ENCODE measurements around the gene PRKCB. TPM values are rescaled to one million over a fixed set of nuclear protein-coding genes. Genes with fewer than 3 reads are reported as not detected.

Gene PRKCB
- total and polyA plus RNA-seq, 7 donors: 0.13 to 1.5 (median 0.83) TPM

DNA sequence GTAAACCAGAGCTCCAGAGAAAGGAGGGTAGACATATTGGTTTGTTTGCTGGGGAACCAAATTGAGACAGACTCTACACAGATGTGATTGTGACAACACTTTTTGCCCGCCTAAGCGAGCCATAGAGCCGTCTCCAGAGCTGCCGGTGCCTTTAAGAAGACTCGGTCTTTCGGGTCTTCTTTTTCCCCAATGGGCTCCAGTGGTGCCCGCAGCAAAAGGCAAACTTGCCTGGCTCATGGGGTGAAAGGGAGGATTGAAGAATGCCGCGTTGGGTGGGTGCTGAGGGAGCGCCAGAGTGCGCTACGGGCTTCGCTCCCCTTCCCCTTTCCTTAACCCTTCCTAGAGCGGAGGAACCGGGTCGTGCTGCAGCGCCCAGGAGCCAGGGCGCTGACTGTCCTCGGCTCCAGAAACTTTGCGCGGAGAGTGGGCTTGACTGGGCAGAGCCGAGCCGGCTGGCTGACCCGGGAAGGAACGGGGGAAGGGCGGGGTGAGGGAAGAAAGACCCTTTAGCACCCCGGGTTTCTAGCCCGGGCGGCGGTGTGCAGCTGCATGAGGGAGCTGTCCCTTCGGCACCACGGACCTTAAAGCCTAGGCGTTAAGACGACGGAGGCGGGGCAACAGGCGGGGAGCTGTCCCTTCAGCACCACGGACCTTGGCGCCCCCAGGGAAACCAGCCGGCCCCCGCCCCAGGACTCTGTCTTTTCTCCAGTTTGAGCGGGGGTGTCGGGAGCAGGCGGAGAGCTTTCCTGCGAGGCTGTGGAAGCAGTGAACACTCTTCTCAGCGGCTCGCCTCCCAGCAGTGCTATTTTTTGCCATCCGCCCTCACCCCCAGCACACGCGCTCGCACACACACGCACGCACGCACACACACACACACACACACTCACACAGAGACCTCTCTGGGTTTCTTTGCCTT is 419.9 kb downstream of the PRKCB start, which contains the start of gene CACNG3:
TSS of gene CACNG3 (plus strand) at position 880 of the 916 bp plus-strand sequence. CDS start 420 bp downstream, outside the sequence.
- no peak for ATAC-seq
- 1 to 4% (median 2%) methylated on average over 53 to 54 of the region's 54 CpGs for WGBS, 3 donors

DNA sequence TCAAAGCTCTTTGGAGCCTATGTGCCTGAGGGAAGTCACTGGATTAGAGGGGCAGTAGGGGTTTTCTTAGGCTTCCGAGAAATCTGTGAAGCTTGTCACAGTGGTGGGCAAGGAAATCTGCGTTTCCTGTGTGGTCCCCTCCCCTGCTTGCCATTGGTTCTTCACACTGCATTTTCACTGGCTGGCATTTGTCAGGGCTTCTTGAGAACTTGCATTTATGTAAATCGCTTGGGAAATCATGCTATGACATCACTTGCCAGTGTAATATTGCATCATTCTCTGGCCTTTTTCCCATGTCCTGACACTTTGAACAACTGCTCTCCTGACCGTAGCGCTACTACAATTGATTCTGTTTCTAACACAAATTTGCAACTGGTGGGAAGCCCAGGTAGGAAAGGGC is 422.2 kb downstream of the PRKCB start:
- intact Hi-C loops (cut with DNase I): no loop called here
- TF ChIP-seq, protein P1, sequence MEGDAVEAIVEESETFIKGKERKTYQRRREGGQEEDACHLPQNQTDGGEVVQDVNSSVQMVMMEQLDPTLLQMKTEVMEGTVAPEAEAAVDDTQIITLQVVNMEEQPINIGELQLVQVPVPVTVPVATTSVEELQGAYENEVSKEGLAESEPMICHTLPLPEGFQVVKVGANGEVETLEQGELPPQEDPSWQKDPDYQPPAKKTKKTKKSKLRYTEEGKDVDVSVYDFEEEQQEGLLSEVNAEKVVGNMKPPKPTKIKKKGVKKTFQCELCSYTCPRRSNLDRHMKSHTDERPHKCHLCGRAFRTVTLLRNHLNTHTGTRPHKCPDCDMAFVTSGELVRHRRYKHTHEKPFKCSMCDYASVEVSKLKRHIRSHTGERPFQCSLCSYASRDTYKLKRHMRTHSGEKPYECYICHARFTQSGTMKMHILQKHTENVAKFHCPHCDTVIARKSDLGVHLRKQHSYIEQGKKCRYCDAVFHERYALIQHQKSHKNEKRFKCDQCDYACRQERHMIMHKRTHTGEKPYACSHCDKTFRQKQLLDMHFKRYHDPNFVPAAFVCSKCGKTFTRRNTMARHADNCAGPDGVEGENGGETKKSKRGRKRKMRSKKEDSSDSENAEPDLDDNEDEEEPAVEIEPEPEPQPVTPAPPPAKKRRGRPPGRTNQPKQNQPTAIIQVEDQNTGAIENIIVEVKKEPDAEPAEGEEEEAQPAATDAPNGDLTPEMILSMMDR (IDR thresholded peaks at IDR 0.05): no peak
- no peak overlapping the region for H3K27ac ChIP-seq
- WGBS, 3 donors: 48 to 55% (median 48%) methylated on average over 5 of the region's 5 CpGs
- H3K36me3 ChIP-seq (ENCODE audit: insufficient read depth in 1 of 2, low read depth in 1 of 2): no peaks in the 10 kb centered on the region
- DNase-seq: no peak
- no peaks in the 10 kb centered on the region for H3K4me1 ChIP-seq
- H3K27me3 ChIP-seq (ENCODE audit: insufficient read depth in 3 of 3, low read length in 2 of 3): peaks cover 2 to 5% (median 3%) of the 10 kb centered on the region in 3 donors
- no peak overlapping the region for H3K4me3 ChIP-seq
- no peaks in the 10 kb centered on the region for H3K9me3 ChIP-seq
- no peak for ATAC-seq

More for the DNA sequence above, 419.9 kb downstream of the PRKCB start, which contains the start of gene CACNG3:
- no peaks in the 10 kb centered on the region for H3K9me3 ChIP-seq
- peaks cover 2 to 5% (median 3%) of the 10 kb centered on the region in 3 donors for H3K27me3 ChIP-seq (ENCODE audit: insufficient read depth in 3 of 3, low read length in 2 of 3)
- H3K4me1 ChIP-seq: no peaks in the 10 kb centered on the region
- H3K4me3 ChIP-seq: no peak within 1 kb of the TSS
- DNase-seq: peak in 1 of 2 donors; percentile 13
- TF ChIP-seq, protein P1 (IDR thresholded peaks at IDR 0.05): no peak
- no peak within 1 kb of the TSS for H3K27ac ChIP-seq
- intact Hi-C loops (cut with DNase I): no loop called here
- H3K36me3 ChIP-seq (ENCODE audit: insufficient read depth in 1 of 2, low read depth in 1 of 2): no peaks in the 10 kb centered on the region

DNA sequence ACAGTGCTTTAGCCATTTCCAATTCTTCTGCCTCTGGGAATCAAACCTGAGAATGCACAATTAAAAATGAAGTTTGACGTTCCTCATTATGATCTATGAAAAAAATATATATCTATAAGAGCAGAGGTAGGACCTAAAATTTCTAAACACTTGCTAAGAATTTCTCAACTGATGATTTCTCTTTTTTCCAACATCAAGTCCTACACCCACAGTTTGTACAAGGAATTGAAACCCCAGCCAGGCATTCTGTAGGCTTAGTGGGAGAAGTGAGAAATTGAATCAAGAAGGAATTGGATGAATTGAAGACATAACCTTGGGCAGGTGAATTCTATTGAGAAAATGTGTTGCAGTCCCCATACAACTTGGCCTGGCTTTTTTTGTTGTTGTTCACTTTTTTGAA is 423.0 kb downstream of the PRKCB start:
- 64 to 73% (median 71%) methylated on average over 1 of the region's 1 CpG for WGBS, 3 donors
- H3K27ac ChIP-seq: no peak overlapping the region
- no peaks in the 10 kb centered on the region for H3K4me1 ChIP-seq
- DNase-seq (no peak), ATAC-seq (no peak)
- H3K4me3 ChIP-seq: no peak overlapping the region
- H3K9me3 ChIP-seq: no peaks in the 10 kb centered on the region
- H3K36me3 ChIP-seq (ENCODE audit: insufficient read depth in 1 of 2, low read depth in 1 of 2): no peaks in the 10 kb centered on the region
- peaks cover 2 to 5% (median 3%) of the 10 kb centered on the region in 3 donors for H3K27me3 ChIP-seq (ENCODE audit: insufficient read depth in 3 of 3, low read length in 2 of 3)
- TF ChIP-seq, protein P1 (IDR thresholded peaks at IDR 0.05): no peak
- intact Hi-C loops (cut with DNase I): no loop called here

DNA sequence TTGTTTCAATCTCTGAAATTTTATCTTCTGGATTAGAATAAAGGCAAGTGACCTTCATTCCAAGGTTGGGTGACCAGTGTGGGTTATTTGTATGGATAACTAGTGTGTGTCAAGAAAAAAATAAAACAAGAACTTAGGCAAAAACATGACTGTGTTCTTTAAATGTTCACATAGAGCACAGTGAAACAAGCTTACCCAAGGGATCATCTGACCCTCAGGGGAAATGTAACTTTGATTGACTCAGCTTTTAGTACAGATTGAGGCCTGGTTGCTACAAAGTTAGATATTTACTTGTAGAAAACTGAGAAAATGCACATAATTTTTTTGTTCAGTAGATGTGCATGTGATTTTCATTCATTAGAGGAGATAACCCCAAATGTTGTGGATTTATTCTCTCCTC is 427.0 kb downstream of the PRKCB start:
- Histone ChIP-seq H3K36me3 (ENCODE audit: insufficient read depth in 1 of 2, low read depth in 1 of 2) (no peaks in the 10 kb centered on the region), H3K9me3 (no peaks in the 10 kb centered on the region), H3K4me3 (no peak overlapping the region), H3K27ac (no peak overlapping the region), H3K27me3 (ENCODE audit: insufficient read depth in 3 of 3, low read length in 2 of 3) (peaks cover 0 to 2% (median 0%) of the 10 kb centered on the region in 3 donors), H3K4me1 (no peaks in the 10 kb centered on the region)
- TF ChIP-seq, protein P1 (IDR thresholded peaks at IDR 0.05): no peak
- ATAC-seq: no peak
- intact Hi-C loops (cut with DNase I): no loop called here
- DNase-seq: no peak

Other genes with a start within 250 kb of the PRKCB start
- 100 to 1,000 TPM; 175 to 241 (median 210) TPM for gene NDUFAB1, start 239.7 kb upstream of the PRKCB start, total RNA-seq
- gene NDUFAB1, start 239.7 kb upstream of the PRKCB start, polyA plus RNA-seq: 100 to 1,000 TPM; 304 to 441 (median 365) TPM
- 1 to 10 TPM; 4.3 to 6.6 (median 5.4) TPM for gene PALB2, start 194.7 kb upstream of the PRKCB start, total RNA-seq
- gene PALB2, start 194.7 kb upstream of the PRKCB start, polyA plus RNA-seq: 10 to 100 TPM in 1 of 3 donors, 1 to 10 TPM in 2; 5.2 to 10.6 (median 6.2) TPM
- gene DCTN5, start 194.5 kb upstream of the PRKCB start, total RNA-seq: 10 to 100 TPM; 27.5 to 43.8 (median 31.6) TPM
- 10 to 100 TPM; 17.1 to 47.4 (median 40.5) TPM for gene DCTN5, start 194.5 kb upstream of the PRKCB start, polyA plus RNA-seq
- gene PLK1, start 157.1 kb upstream of the PRKCB start, total RNA-seq: under 1 TPM; 0.58 to 0.98 (median 0.82) TPM
- gene PLK1, start 157.1 kb upstream of the PRKCB start, polyA plus RNA-seq: under 1 TPM; 0.43 to 0.87 (median 0.57) TPM
- under 1 TPM in 1 of 4 donors, not detected in 3; 0.19 TPM for gene ERN2, start 122.8 kb upstream of the PRKCB start, total RNA-seq
- gene ERN2, start 122.8 kb upstream of the PRKCB start, polyA plus RNA-seq: under 1 TPM in 2 of 3 donors, not detected in 1; 0.03 to 0.08 TPM
- gene CHP2, start 81.0 kb upstream of the PRKCB start, total RNA-seq: not detected
- gene CHP2, start 81.0 kb upstream of the PRKCB start, polyA plus RNA-seq: under 1 TPM in 2 of 3 donors, not detected in 1; 0.05 to 0.08 TPM